ENCODE results near the gene GATA6.

DNA sequence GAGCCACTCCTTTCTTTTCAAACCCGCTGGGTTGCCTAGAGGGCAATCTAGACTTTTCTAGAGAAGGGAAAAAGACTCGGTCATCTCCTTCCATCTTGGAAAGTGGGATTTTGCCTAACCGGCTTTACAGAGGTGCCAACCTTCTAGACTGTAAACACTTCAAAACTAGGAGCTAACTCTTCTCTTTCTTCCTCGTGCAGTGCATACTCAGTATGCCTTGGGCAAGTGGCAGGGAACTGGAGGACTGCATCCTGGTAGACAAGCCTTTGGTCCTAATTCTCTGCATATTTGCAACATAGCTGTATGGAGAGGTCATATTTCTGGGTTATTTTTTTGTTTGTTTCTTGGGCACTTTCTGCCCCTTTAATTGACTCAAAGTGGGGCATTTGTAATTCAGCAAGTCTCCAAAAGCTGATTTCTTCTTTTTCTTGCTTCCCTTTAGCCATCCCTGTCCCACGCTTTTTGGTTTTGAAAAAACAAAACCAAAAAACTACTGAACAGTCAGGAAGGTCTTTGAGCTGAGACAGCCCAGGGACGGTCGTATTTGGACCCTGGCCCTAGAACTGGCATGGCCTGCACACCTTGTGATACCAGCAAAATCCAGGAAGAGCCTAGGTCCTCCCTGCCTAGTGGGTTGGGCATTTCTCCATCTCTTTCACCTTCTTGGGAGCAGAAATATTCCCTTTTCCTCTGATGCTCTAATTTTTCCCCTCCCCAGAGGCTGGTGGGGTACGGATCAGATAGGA, 5.8 kb upstream of the GATA6 start:
- no peak for TF ChIP-seq EZH2 (IDR thresholded peaks at IDR 0.05; ENCODE audit: borderline replicate concordance, low read depth, low read length, severe bottlenecking)
- no peak for TF ChIP-seq CTCF (IDR thresholded peaks at IDR 0.05; ENCODE audit: borderline replicate concordance, extremely low read depth, low read length, poor library complexity, severe bottlenecking)
